ENCODE results near the gene LIPA.

LIPA gene

GRCh38 chr10:89240519-89240918 lies 11.1 kb downstream of the LIPA start:
- no peak for DNase-seq (ENCODE audit: low read depth in 2 of 2)

- no peak for DNase-seq (ENCODE audit: low read depth in 2 of 2)
These were observed 12.5 kb downstream of the LIPA start for GRCh38 chr10:89238956-89239644.

GRCh38 chr10:89237849-89238248 lies 13.7 kb downstream of the LIPA start:
- DNase-seq (ENCODE audit: low read depth in 2 of 2), result no peak

- DNase-seq (ENCODE audit: low read depth in 2 of 2), result no peak
These were observed 15.3 kb downstream of the LIPA start for GRCh38 chr10:89236226-89236797.

- no peak for DNase-seq (ENCODE audit: low read depth in 2 of 2)
These were observed 16.3 kb downstream of the LIPA start for GRCh38 chr10:89235073-89235798.

GRCh38 chr10:89233033-89233432 lies 18.5 kb downstream of the LIPA start:
- no peak for DNase-seq (ENCODE audit: low read depth in 2 of 2)

GRCh38 chr10:89228962-89229361 lies 22.6 kb downstream of the LIPA start:
- DNase-seq (ENCODE audit: low read depth in 2 of 2), result no peak

GRCh38 chr10:89228146-89228545 lies 23.4 kb downstream of the LIPA start:
- no peak for DNase-seq (ENCODE audit: low read depth in 2 of 2)

- no peak for DNase-seq (ENCODE audit: low read depth in 2 of 2)
These were observed 24.7 kb downstream of the LIPA start for GRCh38 chr10:89226891-89227290.

GRCh38 chr10:89224739-89225443 lies 26.7 kb downstream of the LIPA start:
- DNase-seq (ENCODE audit: low read depth in 2 of 2), result no peak

GRCh38 chr10:89221919-89222318 lies 29.7 kb downstream of the LIPA start:
- DNase-seq (ENCODE audit: low read depth in 2 of 2), result no peak

- DNase-seq (ENCODE audit: low read depth in 2 of 2), result no peak
These were observed 31.9 kb downstream of the LIPA start for GRCh38 chr10:89219513-89220218.

- DNase-seq (ENCODE audit: low read depth in 2 of 2), result peak; percentile 18 to 51
These were observed 34.3 kb downstream of the LIPA start for GRCh38 chr10:89217057-89217990.

- no peak for DNase-seq (ENCODE audit: low read depth in 2 of 2)
These were observed 35.5 kb downstream of the LIPA start for GRCh38 chr10:89216056-89216455.

- no peak for DNase-seq (ENCODE audit: low read depth in 2 of 2)
These were observed 36.1 kb downstream of the LIPA start for GRCh38 chr10:89215511-89215910.

GRCh38 chr10:89214566-89215165 lies 36.9 kb downstream of the LIPA start:
- no peak for DNase-seq (ENCODE audit: low read depth in 2 of 2)

GRCh38 chr10:89213191-89213808 lies 38.3 kb downstream of the LIPA start:
- DNase-seq (ENCODE audit: low read depth in 2 of 2), result no peak

- no peak for DNase-seq (ENCODE audit: low read depth in 2 of 2)
These were observed 40.7 kb downstream of the LIPA start for GRCh38 chr10:89210794-89211425.

- no peak for DNase-seq (ENCODE audit: low read depth in 2 of 2)
These were observed 41.9 kb downstream of the LIPA start for GRCh38 chr10:89209718-89210117.
